ENCODE measurements around the gene SLC23A2. TPM values are rescaled to one million over a fixed set of nuclear protein-coding genes. Genes with fewer than 3 reads are reported as not detected.

Gene SLC23A2
- total and polyA plus RNA-seq, 4 donors = 9.1 to 48.4 (median 14.7) TPM

DNA sequence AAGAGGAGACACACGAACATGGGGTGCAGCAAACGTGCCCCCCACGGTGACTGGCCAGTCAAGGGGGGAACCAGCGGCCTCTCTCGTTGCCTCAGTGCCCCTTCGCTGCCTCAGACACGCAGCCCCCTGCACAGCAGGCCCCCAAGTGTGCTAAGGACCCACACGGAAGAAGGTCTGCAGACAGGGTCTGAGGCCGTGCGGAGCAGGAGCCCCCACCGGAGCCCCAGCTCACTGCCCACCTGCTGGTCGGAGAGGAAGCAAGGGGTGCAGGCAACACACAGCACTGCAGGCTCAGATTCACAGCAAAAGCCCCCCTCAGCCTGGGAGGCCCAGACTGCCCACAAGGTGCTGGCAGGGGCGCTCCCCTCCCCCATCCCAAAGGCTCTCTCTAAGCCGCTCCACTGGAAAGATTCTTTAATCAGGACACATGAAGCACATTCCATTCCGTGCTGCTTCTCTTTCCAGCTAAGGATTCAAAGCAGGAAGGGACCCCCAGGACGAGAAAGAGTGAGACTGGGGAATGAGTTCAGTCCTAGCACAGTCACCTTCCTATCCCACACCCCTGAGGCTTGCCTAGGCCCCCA, 105.1 kb downstream of the SLC23A2 start:
- no peaks in the 10 kb centered on the region for H3K9me3 ChIP-seq (ENCODE audit: control insufficient read depth in 4 of 4, low read length in 3 of 4)
- peaks cover 4 to 55% (median 20%) of the 10 kb centered on the region in 4 donors for H3K36me3 ChIP-seq (ENCODE audit: control insufficient read depth in 4 of 4, insufficient read depth in 3 of 4, low read depth in 1 of 4, low read length in 3 of 4)
- H3K9ac ChIP-seq (ENCODE audit: low read depth in 1 of 2, low read length in 2 of 2) = no peak overlapping the region
- DNase-seq (ENCODE audit: low spot score) = no peak
- 93% methylated on average over 16 of the region's 16 CpGs for WGBS
- no peak overlapping the region for H3K4me3 ChIP-seq (ENCODE audit: low read depth in 1 of 3, low read length in 3 of 3)
- no peaks in the 10 kb centered on the region for H3K4me1 ChIP-seq (ENCODE audit: control insufficient read depth in 4 of 4, insufficient read depth in 4 of 4, low read length in 3 of 4)
- TF ChIP-seq, protein P1, sequence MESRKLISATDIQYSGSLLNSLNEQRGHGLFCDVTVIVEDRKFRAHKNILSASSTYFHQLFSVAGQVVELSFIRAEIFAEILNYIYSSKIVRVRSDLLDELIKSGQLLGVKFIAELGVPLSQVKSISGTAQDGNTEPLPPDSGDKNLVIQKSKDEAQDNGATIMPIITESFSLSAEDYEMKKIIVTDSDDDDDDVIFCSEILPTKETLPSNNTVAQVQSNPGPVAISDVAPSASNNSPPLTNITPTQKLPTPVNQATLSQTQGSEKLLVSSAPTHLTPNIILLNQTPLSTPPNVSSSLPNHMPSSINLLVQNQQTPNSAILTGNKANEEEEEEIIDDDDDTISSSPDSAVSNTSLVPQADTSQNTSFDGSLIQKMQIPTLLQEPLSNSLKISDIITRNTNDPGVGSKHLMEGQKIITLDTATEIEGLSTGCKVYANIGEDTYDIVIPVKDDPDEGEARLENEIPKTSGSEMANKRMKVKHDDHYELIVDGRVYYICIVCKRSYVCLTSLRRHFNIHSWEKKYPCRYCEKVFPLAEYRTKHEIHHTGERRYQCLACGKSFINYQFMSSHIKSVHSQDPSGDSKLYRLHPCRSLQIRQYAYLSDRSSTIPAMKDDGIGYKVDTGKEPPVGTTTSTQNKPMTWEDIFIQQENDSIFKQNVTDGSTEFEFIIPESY (IDR thresholded peaks at IDR 0.05) = no peak
- TF ChIP-seq NR2F2 (IDR thresholded peaks at IDR 0.05) = no peak
- TF ChIP-seq, protein P2, sequence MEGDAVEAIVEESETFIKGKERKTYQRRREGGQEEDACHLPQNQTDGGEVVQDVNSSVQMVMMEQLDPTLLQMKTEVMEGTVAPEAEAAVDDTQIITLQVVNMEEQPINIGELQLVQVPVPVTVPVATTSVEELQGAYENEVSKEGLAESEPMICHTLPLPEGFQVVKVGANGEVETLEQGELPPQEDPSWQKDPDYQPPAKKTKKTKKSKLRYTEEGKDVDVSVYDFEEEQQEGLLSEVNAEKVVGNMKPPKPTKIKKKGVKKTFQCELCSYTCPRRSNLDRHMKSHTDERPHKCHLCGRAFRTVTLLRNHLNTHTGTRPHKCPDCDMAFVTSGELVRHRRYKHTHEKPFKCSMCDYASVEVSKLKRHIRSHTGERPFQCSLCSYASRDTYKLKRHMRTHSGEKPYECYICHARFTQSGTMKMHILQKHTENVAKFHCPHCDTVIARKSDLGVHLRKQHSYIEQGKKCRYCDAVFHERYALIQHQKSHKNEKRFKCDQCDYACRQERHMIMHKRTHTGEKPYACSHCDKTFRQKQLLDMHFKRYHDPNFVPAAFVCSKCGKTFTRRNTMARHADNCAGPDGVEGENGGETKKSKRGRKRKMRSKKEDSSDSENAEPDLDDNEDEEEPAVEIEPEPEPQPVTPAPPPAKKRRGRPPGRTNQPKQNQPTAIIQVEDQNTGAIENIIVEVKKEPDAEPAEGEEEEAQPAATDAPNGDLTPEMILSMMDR (IDR thresholded peaks at IDR 0.05; ENCODE audit: low read depth, low read length, missing input control) = no peak
- H3K27ac ChIP-seq (ENCODE audit: low read depth in 1 of 2, low read length in 2 of 2) = no peak overlapping the region
- no peaks in the 10 kb centered on the region for H3K27me3 ChIP-seq (ENCODE audit: control insufficient read depth in 4 of 4, insufficient read depth in 4 of 4, low read length in 3 of 4)

DNA sequence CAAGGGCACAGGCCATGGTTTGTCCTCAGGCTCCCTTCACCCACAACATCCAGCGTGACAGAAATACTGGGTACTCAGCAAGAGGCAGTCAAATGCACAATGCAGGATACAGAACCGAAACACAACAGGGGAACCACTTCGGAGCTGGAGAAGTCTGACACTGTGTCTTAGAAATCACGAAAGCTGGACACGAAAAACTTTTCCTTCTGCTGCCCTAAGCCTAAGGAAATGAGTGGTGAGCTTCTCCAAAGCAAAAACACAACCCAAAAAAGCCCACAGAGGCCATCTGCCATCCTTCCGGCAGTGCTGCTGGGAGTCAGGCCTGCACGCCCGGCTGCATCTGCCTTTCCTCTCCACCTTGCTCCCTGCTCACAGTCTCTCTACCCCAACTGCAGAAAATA, 106.3 kb downstream of the SLC23A2 start:
- 87% methylated on average over 8 of the region's 8 CpGs for WGBS
- no peak for TF ChIP-seq HNF4A (conservative IDR thresholded peaks at IDR 0.05)
- no peak for TF ChIP-seq HNF4G (IDR thresholded peaks at IDR 0.05)
- no peak for TF ChIP-seq NR2F2 (IDR thresholded peaks at IDR 0.05)
- TF ChIP-seq, protein P3, sequence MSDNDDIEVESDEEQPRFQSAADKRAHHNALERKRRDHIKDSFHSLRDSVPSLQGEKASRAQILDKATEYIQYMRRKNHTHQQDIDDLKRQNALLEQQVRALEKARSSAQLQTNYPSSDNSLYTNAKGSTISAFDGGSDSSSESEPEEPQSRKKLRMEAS (IDR thresholded peaks at IDR 0.05) = no peak
- TF ChIP-seq FOXA2 (IDR thresholded peaks at IDR 0.05) = no peak
- TF ChIP-seq, protein P2 (IDR thresholded peaks at IDR 0.05; ENCODE audit: low read depth, low read length, missing input control) = no peak
- TF ChIP-seq, protein P4, sequence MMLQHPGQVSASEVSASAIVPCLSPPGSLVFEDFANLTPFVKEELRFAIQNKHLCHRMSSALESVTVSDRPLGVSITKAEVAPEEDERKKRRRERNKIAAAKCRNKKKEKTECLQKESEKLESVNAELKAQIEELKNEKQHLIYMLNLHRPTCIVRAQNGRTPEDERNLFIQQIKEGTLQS (IDR thresholded peaks at IDR 0.05) = no peak
- no peak for TF ChIP-seq RXRA (IDR thresholded peaks at IDR 0.05)
- TF ChIP-seq TAF1 (conservative IDR thresholded peaks at IDR 0.05) = no peak
- no peak for TF ChIP-seq JUND (IDR thresholded peaks at IDR 0.05)
- no peak for TF ChIP-seq RAD21 (IDR thresholded peaks at IDR 0.05)
- TF ChIP-seq, protein P1 (IDR thresholded peaks at IDR 0.05) = no peak
- no peak for TF ChIP-seq YY1 (IDR thresholded peaks at IDR 0.05)
- no peak for TF ChIP-seq SP1 (IDR thresholded peaks at IDR 0.05)
- no peak for TF ChIP-seq EGR1 (IDR thresholded peaks at IDR 0.05; ENCODE audit: low read depth in 2 of 2)
- TF ChIP-seq GABPA (IDR thresholded peaks at IDR 0.05 in 1 of 2, conservative IDR thresholded peaks at IDR 0.05 in 1 of 2) = no peak
- no peaks in the 10 kb centered on the region for H3K4me1 ChIP-seq (ENCODE audit: control insufficient read depth in 4 of 4, insufficient read depth in 4 of 4, low read length in 3 of 4)
- H3K36me3 ChIP-seq (ENCODE audit: control insufficient read depth in 4 of 4, insufficient read depth in 3 of 4, low read depth in 1 of 4, low read length in 3 of 4) = peaks cover 3 to 56% (median 20%) of the 10 kb centered on the region in 4 donors
- H3K27me3 ChIP-seq (ENCODE audit: control insufficient read depth in 4 of 4, insufficient read depth in 4 of 4, low read length in 3 of 4) = no peaks in the 10 kb centered on the region
- H3K9me3 ChIP-seq (ENCODE audit: control insufficient read depth in 4 of 4, low read length in 3 of 4) = no peaks in the 10 kb centered on the region
- no peak overlapping the region for H3K27ac ChIP-seq (ENCODE audit: low read depth in 1 of 2, low read length in 2 of 2)
- no peak for DNase-seq (ENCODE audit: low spot score)
- H3K4me3 ChIP-seq (ENCODE audit: low read depth in 1 of 3, low read length in 3 of 3) = no peak overlapping the region
- no peak overlapping the region for H3K9ac ChIP-seq (ENCODE audit: low read depth in 1 of 2, low read length in 2 of 2)

All from liver (tissue), 9 donors.